Testis (tissue), 3 donors: ENCODE data around the gene MOB2. TPM values are rescaled to one million over a fixed set of nuclear protein-coding genes. Genes with fewer than 3 reads are reported as not detected.

ENCODE experiments used
- DNase-seq: peaks from one replicate; pipeline ENCODE4 v3.0.0-alpha.2; 2019
- H3K27ac ChIP-seq, 2 donors: fragments of 200-600 bp; sonication (generic); one replicate each; pipeline ENCODE4 v1.5.1; 2019
- H3K27me3 ChIP-seq: fragments of 200-600 bp; sonication (generic); one replicate; pipeline ENCODE4 v1.5.1; 2019
- H3K36me3 ChIP-seq: fragments of 200-600 bp; sonication (generic); one replicate; pipeline ENCODE4 v1.5.1; 2017; ENCODE audit warnings: low read depth; ENCODE audit errors: missing control alignments
- H3K4me1 ChIP-seq: fragments of 200-600 bp; sonication (generic); one replicate; pipeline ENCODE4 v1.5.1; 2019
- H3K4me3 ChIP-seq, 2 donors: fragments of 200-600 bp; sonication (generic); one replicate each; pipeline ENCODE4 v1.5.1; 2017 to 2019
- H3K9me3 ChIP-seq: fragments of 200-600 bp; sonication (generic); one replicate; pipeline ENCODE4 v1.5.1; 2017
- POLR2A ChIP-seq: fragments of 450-650 bp; IDR thresholded peaks from one replicate; pipeline ENCODE4 v1.6.1; 2017; ENCODE audit warnings: antibody characterized with exemption, mild to moderate bottlenecking, moderate library complexity
- WGBS, 2 donors: methylation state at CpG; one replicate each; pipeline ENCODE4 v1.1.5; 2018; 5-methylcytosine and 5-hydroxymethylcytosine counted together
- intact Hi-C: fragments of 100-400 bp; cut with DNase I; formaldehyde crosslinking; loops from one replicate; pipeline ENCODE4 v1.15.1; 2023; ENCODE audit warnings: low total_unique reads
- polyA plus RNA-seq: library from polyadenylated mRNA; stranded (reverse); fragments of 350-450 nt; fragmentation: Illumina TruSeq; extraction: RNeasy Lipid Tissue Mini Kit (QIAGEN cat#74804); gene quantifications from one replicate; pipeline ENCODE4 v1.2.3, GENCODE V29; 2014; ENCODE audit warnings: low read depth, low replicate concordance; ENCODE audit not compliant: insufficient read depth
- total RNA-seq, 2 donors: library from RNA; depleted of rRNA; stranded (reverse); fragments of >200 nt; gene quantifications; one replicate each; pipeline ENCODE4 v1.2.3, GENCODE V29; 2016
- TF ChIP-seq, protein P1 (sequence below), 3 experiments: fragments of 450-650 bp in 2 of 3; fragments of 200-600 bp in 1 of 3; sonication (generic) in 1 of 3; IDR thresholded peaks; one replicate each; pipeline ENCODE4 v1.5.1; 2016 to 2019; ENCODE audit warnings: antibody characterized with exemption in 3 of 3, mild to moderate bottlenecking in 2 of 3, moderate library complexity in 1 of 3

MOB2 gene
- total and polyA plus RNA-seq, 3 donors from 2014 or later, result 41.5 to 57.7 (median 46.8) TPM

DNA sequence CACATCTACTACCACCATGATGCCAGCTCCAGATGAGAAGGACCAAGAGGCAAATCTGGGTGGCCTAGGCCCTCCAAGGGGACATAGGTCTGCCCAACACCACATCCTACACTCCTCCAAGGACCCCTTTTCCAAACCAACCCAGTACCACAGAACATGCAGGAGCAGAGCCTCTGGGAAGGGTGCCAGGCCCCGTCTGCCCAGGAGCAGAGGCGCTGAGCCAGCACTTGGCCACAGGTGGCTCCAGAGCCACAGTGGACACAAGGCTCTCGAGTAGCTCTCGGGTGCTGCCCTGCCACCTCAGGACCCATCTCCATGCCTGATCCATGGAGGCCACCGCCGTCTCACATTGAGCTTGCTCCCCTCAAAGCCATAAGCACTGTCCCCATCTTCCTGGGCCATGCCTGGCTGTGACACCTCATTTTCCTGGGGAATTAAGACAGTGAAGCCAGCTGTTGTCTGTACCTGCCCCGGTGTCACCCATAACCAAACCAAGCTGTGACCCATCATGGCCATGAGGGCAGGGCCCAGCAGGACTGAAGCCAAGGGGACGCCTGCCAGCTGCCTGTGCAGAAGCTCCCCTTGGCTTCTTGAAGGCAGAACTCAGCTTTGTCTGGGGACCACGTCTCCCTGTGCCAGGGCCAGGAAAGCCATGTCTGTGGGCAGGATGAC, 7.4 kb downstream of the MOB2 start:
- Histone ChIP-seq H3K4me3 (no peak overlapping the region), H3K27ac (no peak overlapping the region), H3K36me3 (no peaks in the 10 kb centered on the region), H3K27me3 (no peaks in the 10 kb centered on the region), H3K9me3 (no peaks in the 10 kb centered on the region), H3K4me1 (peaks cover 10% of the 10 kb centered on the region)
- intact Hi-C loops, result no loop called here
- WGBS, 2 donors, result 83 to 84% methylated on average over 2 to 8 of the region's 9 CpGs
- no peak for DNase-seq
- TF ChIP-seq POLR2A, result no peak
- TF ChIP-seq, protein P1, sequence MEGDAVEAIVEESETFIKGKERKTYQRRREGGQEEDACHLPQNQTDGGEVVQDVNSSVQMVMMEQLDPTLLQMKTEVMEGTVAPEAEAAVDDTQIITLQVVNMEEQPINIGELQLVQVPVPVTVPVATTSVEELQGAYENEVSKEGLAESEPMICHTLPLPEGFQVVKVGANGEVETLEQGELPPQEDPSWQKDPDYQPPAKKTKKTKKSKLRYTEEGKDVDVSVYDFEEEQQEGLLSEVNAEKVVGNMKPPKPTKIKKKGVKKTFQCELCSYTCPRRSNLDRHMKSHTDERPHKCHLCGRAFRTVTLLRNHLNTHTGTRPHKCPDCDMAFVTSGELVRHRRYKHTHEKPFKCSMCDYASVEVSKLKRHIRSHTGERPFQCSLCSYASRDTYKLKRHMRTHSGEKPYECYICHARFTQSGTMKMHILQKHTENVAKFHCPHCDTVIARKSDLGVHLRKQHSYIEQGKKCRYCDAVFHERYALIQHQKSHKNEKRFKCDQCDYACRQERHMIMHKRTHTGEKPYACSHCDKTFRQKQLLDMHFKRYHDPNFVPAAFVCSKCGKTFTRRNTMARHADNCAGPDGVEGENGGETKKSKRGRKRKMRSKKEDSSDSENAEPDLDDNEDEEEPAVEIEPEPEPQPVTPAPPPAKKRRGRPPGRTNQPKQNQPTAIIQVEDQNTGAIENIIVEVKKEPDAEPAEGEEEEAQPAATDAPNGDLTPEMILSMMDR (IDR thresholded peaks at IDR 0.05), result no peak

DNA sequence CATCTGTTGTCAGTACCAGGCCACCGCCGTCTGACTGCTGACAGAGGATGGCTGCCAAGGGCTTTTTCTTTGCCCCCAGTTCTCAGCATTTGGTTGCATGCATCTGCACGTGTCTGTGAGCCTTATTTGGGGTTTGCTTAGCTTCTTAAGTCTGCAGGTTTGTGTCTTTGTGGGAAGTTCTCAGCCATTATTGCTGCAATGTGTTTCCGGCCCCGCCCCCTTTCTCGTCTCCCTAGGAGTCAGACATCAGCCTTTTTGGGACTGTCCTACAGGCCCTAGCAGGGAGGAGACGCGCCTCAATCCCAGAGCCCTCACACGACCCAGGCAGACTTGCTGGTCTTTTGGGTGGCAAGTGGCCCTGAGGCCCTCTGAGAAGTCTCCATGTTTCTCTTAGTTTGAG, 8.0 kb downstream of the MOB2 start:
- H3K27ac ChIP-seq, result no peak overlapping the region
- H3K9me3 ChIP-seq, result no peaks in the 10 kb centered on the region
- H3K4me1 ChIP-seq, result peaks cover 10% of the 10 kb centered on the region
- no peak for DNase-seq
- 77 to 85% methylated on average over 7 to 9 of the region's 9 CpGs for WGBS, 2 donors
- intact Hi-C loops, result no loop called here
- no peaks in the 10 kb centered on the region for H3K27me3 ChIP-seq
- no peaks in the 10 kb centered on the region for H3K36me3 ChIP-seq
- no peak overlapping the region for H3K4me3 ChIP-seq
- TF ChIP-seq POLR2A, result no peak
- TF ChIP-seq, protein P1 (IDR thresholded peaks at IDR 0.05), result no peak

DNA sequence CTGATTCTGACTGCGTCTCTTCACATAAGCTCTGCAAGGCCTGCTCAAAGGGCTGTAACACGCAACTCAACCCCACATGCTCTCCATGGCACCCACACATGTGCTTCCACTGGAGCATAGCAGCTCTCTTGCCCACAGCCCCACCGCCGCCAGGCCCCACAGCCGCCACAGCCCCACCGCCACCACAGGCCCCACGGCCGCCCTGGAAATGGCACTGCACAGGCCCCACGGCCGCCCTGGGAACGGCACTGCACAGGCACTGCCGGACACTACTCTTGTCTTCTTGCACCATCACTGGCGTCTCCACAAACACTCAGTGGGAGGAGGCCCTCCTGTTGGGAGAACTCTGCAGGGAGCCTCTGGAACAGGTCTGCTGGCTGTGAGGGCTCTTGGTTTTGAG, 8.6 kb downstream of the MOB2 start:
- Histone ChIP-seq H3K9me3 (no peaks in the 10 kb centered on the region), H3K27ac (no peak overlapping the region), H3K36me3 (no peaks in the 10 kb centered on the region), H3K4me1 (peaks cover 10% of the 10 kb centered on the region), H3K4me3 (no peak overlapping the region), H3K27me3 (no peaks in the 10 kb centered on the region)
- 95% methylated on average over 13 of the region's 13 CpGs for WGBS, 2 donors
- TF ChIP-seq POLR2A, result no peak
- TF ChIP-seq, protein P1 (IDR thresholded peaks at IDR 0.05), result no peak
- DNase-seq, result no peak
- intact Hi-C loops, result no loop called here

DNA sequence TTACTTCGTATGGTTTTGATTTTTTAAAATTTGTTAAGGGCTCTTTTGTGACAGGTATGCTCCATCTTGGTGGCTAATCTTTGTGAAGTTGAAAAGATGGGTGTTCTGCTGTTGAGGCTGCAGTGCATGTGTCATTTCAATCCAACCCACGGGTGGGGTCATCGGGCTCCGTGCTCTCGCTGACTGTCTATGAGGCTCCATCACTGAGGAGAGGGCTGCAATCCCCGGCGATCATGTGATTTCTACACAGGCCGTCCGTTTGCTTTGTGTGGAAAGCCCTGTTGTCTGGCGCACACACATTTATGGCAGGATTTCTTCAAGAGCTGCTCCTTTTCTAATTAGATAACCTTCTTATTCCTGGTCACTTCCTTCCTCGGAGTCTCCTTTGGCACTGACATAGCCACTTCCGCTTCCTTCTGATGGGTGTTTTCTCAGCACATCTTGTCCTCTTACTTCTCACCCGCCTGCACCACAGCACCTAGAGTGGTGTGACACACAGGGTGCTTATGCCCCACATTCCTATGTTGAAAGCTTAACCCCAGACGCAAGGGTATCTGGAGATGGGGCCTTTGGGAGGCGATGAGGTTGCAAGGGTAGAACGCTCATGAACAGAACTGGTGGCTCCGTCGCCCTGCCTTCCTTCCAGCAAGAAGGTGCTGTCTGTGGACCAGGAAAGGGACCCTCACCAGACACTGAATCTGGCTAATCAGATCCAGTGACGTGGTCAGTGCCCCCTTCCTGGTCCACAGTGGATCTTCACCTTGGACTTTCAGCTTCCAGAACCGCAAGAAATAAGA, 9.4 kb downstream of the MOB2 start:
- Histone ChIP-seq H3K4me3 (no peak overlapping the region), H3K27ac (no peak overlapping the region), H3K27me3 (no peaks in the 10 kb centered on the region), H3K9me3 (no peaks in the 10 kb centered on the region), H3K4me1 (peaks cover 10% of the 10 kb centered on the region), H3K36me3 (no peaks in the 10 kb centered on the region)
- TF ChIP-seq POLR2A, result no peak
- TF ChIP-seq, protein P1 (IDR thresholded peaks at IDR 0.05), result no peak
- no peak for DNase-seq
- intact Hi-C loops, result no loop called here
- 92 to 94% methylated on average over 20 of the region's 20 CpGs for WGBS, 2 donors
